IPS DF 4.7 (cell line): ENCODE data around the gene RLBP1.

Experiments
- DNase-seq: peaks from one replicate; pipeline ENCODE4 v3.0.0-alpha.2; 2013; ENCODE audit warnings: low spot score; ENCODE audit errors: extremely low read depth

The RLBP1 gene

GRCh38 chr15:89206908-89207331 lies 14.5 kb downstream of the RLBP1 start:
- DNase-seq = no peak

DNA sequence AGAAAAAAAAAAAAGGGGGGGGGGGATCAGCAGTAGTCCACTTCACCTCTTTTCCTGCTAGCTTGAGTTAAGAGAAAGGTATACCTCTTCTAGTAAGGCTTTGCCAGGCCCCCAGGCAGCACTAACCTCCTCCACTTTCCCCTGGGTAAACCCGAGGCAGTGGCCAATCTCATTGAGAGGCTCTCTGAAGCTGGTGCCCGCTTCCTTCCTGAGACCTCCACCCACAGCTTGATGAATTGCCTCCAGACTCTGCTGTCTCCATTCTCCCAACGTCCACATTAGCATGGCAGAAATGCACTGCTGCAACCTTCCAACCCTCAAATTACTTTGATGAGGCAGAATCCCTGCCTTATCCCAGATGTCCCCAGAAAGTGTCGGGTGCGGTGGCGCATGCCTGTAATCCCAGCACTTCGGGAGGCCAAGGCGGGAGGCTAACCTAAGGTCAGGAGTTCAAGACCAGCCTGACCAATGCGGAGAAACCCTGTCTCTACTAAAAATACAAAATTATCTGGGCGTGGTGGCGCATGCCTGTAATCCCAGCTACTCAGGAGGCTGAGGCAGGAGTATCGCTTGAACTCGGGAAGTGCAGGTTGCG lies 15.3 kb downstream of the RLBP1 start:
- DNase-seq = no peak

GRCh38 chr15:89203705-89204273 lies 17.6 kb downstream of the RLBP1 start:
- no peak for DNase-seq

DNA sequence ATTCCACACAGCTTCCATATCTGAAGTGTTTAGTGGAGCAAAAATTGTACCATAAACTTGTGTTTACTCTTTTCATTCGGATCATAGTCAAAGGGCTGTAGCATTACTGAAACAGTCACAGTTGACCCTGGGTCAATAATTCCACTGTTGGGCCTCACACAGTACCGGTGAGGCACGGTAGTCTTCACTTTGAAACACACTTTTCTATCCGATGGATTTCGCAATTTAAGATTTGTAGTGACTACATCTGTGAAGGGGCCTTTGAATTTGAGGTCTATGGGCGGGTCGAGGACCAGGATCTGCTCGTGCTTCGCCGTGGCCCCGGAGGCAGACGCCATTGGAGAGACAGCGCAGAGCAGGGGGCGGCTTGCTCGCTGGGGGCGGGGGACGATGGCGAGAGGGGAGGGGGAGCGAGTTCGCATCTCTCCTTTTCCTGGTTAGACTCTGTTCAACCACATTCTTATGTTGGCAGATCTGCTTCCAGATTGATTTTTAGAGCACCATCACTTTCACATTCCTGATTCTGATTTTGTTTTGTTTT lies 19.8 kb downstream of the RLBP1 start:
- DNase-seq = no peak

GRCh38 chr15:89200182-89200581 lies 21.2 kb downstream of the RLBP1 start:
- no peak for DNase-seq

GRCh38 chr15:89199746-89200145 lies 21.6 kb downstream of the RLBP1 start:
- DNase-seq = no peak

- DNase-seq = no peak
Measured at GRCh38 chr15:89198934-89199333, 22.4 kb downstream of the RLBP1 start.

DNA sequence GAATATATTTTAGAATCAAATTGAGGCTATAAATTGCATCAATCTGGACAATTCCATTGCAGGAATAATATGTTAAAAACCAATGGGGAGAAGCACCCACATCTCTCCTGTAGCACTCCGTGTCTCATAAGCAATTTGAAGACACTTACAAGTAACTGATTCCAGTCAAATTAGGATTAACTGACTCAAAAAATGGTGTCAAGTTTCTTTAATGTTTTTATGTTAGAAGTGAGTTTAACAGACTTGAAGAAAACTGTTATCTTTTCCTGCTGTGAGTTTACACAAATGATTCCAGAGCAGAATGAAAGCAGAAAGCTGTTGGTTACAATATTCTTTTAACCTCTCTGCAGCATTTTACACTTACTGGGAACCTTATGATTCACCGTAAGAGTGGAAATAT lies 23.2 kb downstream of the RLBP1 start:
- DNase-seq = no peak

- no peak for DNase-seq
Measured at GRCh38 chr15:89197503-89197971, 23.8 kb downstream of the RLBP1 start.

DNA sequence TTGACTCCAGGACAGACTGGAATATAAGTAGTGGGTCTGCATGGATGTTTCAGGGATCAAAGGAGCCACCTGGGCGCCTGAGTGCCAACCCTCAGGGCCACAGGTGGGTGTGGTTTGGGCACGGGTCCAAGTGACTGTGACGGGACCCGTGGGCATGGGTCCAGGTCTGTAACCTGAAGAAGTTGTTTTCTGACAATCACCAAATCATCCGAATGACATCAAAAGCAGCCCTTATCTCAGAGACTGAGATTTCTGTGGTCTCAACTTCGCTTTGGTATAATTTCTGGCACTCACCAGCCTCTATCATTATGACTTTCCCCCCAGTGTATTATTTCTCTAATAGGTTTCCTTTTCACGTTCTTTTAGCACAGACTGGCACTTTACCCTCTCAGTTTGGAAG lies 24.4 kb downstream of the RLBP1 start:
- DNase-seq = no peak

DNA sequence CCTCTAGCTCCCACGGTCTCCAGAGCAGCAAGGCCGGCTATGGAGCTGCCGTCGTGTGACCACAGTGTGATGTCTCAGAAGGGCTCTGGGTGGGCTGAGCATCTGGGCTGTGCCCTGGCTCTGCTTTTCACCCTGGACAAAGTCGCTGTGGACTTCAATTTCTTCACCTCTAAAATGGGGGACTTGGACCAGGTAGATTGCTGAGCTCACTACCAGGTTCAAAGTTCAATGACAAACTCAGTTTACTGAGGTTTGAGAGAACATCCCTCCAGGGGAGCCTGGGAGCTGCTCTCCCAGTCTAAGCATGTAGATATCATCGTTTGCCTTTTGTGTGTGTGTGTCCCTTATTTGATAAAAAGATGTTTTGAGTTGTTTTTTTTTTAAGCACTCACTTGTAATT lies 25.1 kb downstream of the RLBP1 start:
- no peak for DNase-seq

GRCh38 chr15:89195836-89196235 lies 25.5 kb downstream of the RLBP1 start:
- no peak for DNase-seq

- DNase-seq = no peak
Measured at GRCh38 chr15:89194608-89195007, 26.8 kb downstream of the RLBP1 start.

DNA sequence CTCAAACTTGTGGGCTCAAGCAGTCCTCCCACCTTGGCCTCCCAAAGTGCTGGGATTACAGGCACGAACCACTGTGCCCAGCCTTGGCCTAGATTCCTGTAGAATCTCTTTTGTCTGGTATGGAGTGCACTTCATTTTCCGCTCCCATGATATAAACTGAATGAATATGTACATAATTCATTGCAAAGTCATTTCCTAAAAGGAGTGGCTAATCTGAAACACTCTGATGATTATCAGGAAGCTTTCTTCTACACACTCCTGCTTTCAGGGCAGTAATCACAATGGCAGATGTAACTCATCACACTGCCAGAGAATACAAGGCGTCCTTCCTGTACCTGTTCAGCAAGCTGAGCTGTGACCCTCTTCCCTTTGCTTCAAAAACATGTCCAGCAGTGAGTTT lies 28.6 kb downstream of the RLBP1 start:
- no peak for DNase-seq

GRCh38 chr15:89192136-89192535 lies 29.2 kb downstream of the RLBP1 start:
- no peak for DNase-seq

GRCh38 chr15:89187986-89188514 lies 33.3 kb downstream of the RLBP1 start:
- DNase-seq = no peak

DNA sequence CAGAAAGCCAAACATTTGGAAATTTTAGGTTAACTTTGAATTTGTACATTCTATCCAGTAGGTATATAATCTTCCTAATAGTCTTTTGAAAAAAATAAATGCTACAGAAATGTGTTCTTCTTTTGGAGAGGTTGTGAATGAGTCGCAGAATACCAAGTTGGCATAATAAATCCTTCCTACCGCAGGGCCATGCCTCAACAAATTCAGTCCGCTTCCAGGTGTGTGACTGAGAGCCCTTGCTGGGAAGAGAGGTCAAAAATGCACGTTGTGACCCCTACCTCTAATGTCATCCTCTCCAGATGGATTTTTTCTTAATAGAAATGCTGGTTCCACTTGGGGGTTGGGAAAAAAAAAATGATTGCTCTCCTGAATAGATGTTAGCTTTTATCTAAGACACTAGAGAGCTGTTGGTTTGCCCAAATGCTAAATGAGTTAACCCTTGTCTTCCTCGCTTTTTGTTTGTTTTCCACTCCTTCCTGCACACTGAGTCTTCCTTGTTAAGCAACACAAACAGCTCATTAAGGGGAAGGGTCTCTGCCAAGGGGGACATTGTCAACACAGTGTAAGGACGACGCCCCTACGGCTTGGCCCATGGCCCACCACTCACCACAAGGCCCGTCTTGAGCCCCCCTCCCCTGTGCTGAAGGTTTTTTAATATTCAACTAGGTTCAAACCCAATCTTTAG lies 33.9 kb downstream of the RLBP1 start:
- no peak for DNase-seq

- DNase-seq = no peak
Measured at GRCh38 chr15:89186803-89187202, 34.6 kb downstream of the RLBP1 start.

GRCh38 chr15:89184886-89185526 lies 36.4 kb downstream of the RLBP1 start:
- DNase-seq = no peak

DNA sequence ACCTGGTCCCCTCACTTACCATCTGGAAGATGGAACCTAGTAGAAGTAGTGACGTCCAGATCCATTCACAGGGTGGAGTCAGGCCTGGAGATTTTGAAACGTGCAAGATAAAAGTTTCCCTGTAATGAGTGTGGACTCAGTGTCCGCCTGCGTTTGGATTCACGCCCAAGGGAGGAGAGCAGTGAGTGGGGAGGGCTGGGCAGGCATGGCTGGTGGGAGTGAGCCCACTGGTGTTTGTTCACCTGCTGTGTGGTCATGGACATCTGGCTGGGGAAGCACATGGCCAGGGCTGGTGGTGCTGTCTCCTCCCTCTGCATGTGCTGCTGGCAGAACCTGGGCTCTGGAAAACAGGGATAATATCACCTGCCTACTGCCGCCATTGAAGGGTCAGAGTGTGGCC lies 37.0 kb downstream of the RLBP1 start:
- DNase-seq = no peak

DNA sequence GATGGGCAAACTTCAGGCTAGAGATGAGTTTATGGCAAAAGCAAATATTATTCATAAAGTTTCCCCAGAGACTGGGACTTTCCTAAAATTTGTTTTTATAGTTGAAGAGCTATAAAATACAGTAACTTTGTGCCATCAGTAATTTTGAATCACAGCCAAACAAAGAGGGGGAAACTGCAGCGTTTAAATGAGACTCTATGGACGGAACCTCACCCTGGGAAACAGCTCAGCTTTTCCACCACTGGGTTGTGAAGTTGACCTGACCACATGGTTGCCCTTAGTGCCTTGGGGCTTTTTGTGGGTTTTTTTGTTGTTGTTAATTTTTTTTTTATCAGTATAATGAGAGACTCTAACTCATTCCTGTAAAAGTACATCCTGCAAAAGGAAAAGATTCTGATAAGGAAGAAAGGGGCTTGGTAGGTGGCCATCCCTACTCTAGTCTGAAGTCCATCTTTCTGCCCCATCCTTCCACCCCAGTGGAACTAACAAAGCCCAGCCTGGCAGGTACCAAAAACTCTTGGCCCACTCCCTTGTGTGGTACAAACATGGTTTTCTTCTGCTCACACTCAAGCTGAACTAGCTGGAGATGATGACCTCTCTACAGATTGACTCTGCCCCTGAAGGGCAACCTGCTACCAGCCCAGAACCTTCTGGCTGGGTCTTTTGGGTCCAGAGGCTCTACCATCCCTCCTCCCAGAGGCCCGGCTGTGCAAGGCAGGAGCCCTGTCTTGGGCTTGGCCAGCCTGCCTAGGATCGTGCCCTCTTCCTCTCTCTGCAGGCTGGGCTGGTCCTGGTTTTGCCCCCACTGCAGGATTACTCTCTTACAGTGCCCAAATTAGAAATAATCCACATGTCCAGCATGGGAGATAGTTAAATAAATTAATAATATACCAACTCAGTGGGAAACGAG lies 41.2 kb downstream of the RLBP1 start:
- no peak for DNase-seq
